ENCODE measurements around the gene CCDC88B. TPM values are rescaled to one million over a fixed set of nuclear protein-coding genes. Genes with fewer than 3 reads are reported as not detected.

CCDC88B gene
- total and polyA plus RNA-seq, 9 of the 15 experiments (the other 6 are each of a cell fraction or from before 2014, with no cell fraction given), result 0.13 to 18.1 (median 7.9) TPM

DNA sequence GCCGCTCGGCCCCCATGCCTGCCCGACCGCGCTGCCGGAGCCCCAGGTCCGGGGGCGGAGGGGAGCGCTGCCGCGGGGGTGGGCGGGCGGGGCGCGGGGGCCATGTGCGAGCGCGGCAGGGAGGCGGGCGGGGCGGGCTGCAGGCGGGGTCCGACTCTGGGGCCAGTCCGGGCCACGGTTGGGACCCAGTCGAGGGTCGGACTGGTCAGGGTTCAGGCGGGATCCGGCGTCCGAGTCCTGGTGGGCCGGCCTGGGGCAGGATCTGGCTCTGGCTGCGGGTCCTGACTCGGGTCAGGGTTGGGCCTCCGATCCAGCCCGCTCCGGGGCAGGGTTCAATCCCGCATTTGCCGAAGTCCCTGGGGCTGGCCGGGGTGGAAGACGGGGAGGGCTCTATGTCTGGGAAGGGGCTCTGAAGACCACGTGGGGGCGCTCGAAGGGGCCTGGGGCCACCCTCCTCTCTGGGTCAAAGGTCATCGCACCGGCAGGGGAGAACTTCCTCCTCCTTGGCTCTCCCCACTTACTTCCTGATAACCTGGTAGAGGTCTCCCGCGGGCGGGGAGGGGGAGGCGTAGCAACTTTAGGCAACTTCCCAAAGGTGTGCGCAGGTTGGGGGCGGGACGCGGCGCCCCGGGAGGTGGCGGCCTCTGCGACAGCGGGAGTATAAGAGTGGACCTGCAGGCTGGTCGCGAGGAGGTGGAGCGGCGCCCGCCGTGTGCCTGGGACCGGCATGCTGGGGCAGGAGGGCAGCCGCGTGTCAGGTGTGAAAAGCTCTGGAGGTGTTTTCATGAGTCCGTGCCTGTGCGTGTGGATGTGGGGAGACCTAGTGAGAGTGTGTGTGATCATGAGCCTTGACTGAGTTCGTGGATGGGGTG is 34.1 kb upstream of the CCDC88B start (continued):
- no peak for TF ChIP-seq FOS (IDR thresholded peaks at IDR 0.05; ENCODE audit: extremely low read depth, insufficient read length)
- TF ChIP-seq ILK (tag; IDR thresholded peaks at IDR 0.05; ENCODE audit: borderline replicate concordance, low read depth), result no peak
- peak; percentile 36 for TF ChIP-seq NFIC (IDR thresholded peaks at IDR 0.05)
- no peak for TF ChIP-seq KDM1A (IDR thresholded peaks at IDR 0.05)
- TF ChIP-seq TAF15 (IDR thresholded peaks at IDR 0.05; ENCODE audit: low read depth, low read length), result no peak
- no peak for TF ChIP-seq ZNF707 (CRISPR knock-in tag; conservative IDR thresholded peaks at IDR 0.05)
- TF ChIP-seq ZNF165 (CRISPR knock-in tag; IDR thresholded peaks at IDR 0.05; ENCODE audit: borderline replicate concordance), result no peak
- no peak for TF ChIP-seq DNMT1 (IDR thresholded peaks at IDR 0.05)
- TF ChIP-seq E2F3 (CRISPR knock-in tag; IDR thresholded peaks at IDR 0.05), result no peak
- TF ChIP-seq MYNN (IDR thresholded peaks at IDR 0.05), result no peak
- no peak for TF ChIP-seq MYNN (CRISPR knock-in tag; IDR thresholded peaks at IDR 0.05)
- 0 out of 2 replicates have a peak, but pooled peaks have one; percentile 51 for TF ChIP-seq ETV1 (tag; conservative IDR thresholded peaks at IDR 0.05; ENCODE audit: low read depth)
- TF ChIP-seq ZNF583 (CRISPR knock-in tag; IDR thresholded peaks at IDR 0.05), result no peak
- no peak for TF ChIP-seq NR0B1 (IDR thresholded peaks at IDR 0.05; ENCODE audit: partially characterized antibody)
- 0 out of 2 replicates have a peak, but pooled peaks have one; percentile 54 for TF ChIP-seq NCOR1 (IDR thresholded peaks at IDR 0.05)
- TF ChIP-seq, protein P1, sequence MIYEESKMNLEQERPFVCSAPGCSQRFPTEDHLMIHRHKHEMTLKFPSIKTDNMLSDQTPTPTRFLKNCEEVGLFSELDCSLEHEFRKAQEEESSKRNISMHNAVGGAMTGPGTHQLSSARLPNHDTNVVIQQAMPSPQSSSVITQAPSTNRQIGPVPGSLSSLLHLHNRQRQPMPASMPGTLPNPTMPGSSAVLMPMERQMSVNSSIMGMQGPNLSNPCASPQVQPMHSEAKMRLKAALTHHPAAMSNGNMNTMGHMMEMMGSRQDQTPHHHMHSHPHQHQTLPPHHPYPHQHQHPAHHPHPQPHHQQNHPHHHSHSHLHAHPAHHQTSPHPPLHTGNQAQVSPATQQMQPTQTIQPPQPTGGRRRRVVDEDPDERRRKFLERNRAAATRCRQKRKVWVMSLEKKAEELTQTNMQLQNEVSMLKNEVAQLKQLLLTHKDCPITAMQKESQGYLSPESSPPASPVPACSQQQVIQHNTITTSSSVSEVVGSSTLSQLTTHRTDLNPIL (CRISPR knock-in tag; IDR thresholded peaks at IDR 0.05), result no peak
- no peak for TF ChIP-seq ZNF408 (CRISPR knock-in tag; IDR thresholded peaks at IDR 0.05; ENCODE audit: low read depth)
- TF ChIP-seq MITF (IDR thresholded peaks at IDR 0.05), result no peak
- TF ChIP-seq, protein P2, sequence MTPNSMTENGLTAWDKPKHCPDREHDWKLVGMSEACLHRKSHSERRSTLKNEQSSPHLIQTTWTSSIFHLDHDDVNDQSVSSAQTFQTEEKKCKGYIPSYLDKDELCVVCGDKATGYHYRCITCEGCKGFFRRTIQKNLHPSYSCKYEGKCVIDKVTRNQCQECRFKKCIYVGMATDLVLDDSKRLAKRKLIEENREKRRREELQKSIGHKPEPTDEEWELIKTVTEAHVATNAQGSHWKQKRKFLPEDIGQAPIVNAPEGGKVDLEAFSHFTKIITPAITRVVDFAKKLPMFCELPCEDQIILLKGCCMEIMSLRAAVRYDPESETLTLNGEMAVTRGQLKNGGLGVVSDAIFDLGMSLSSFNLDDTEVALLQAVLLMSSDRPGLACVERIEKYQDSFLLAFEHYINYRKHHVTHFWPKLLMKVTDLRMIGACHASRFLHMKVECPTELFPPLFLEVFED (CRISPR knock-in tag; conservative IDR thresholded peaks at IDR 0.05), result 0 out of 2 replicates have a peak, but pooled peaks have one; percentile 51
- TF ChIP-seq, protein P3, sequence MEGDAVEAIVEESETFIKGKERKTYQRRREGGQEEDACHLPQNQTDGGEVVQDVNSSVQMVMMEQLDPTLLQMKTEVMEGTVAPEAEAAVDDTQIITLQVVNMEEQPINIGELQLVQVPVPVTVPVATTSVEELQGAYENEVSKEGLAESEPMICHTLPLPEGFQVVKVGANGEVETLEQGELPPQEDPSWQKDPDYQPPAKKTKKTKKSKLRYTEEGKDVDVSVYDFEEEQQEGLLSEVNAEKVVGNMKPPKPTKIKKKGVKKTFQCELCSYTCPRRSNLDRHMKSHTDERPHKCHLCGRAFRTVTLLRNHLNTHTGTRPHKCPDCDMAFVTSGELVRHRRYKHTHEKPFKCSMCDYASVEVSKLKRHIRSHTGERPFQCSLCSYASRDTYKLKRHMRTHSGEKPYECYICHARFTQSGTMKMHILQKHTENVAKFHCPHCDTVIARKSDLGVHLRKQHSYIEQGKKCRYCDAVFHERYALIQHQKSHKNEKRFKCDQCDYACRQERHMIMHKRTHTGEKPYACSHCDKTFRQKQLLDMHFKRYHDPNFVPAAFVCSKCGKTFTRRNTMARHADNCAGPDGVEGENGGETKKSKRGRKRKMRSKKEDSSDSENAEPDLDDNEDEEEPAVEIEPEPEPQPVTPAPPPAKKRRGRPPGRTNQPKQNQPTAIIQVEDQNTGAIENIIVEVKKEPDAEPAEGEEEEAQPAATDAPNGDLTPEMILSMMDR (IDR thresholded peaks at IDR 0.05 in 2 of 3, conservative IDR thresholded peaks at IDR 0.05 in 1 of 3; ENCODE audit: insufficient read depth in 2 of 3, low read depth in 1 of 3, low read length in 3 of 3), result peak; percentile 56 to 74 (median 67)
- no peak for TF ChIP-seq NFYB (IDR thresholded peaks at IDR 0.05; ENCODE audit: extremely low read depth, insufficient read length)
